KMS-11 (cell line): Measurements from ENCODE around the gene HLA-DOB.

Experiments used
- H2AFZ ChIP-seq: fragments of 200-600 bp; sonication (generic); 2 replicates; pipeline ENCODE4 v1.6.1; 2016; ENCODE audit warnings: antibody characterized with exemption, mixed run types, low read depth
- H3K27ac ChIP-seq: fragments of 200-600 bp; sonication (generic); 2 replicates; pipeline ENCODE4 v1.6.1; 2016; ENCODE audit warnings: mild to moderate bottlenecking, mixed run types
- H3K27me3 ChIP-seq: fragments of 200-600 bp; sonication (generic); 2 replicates; pipeline ENCODE4 v1.6.1; 2017; ENCODE audit warnings: mild to moderate bottlenecking, low read depth, mixed run types, moderate library complexity; ENCODE audit not compliant: insufficient read depth
- H3K36me3 ChIP-seq: fragments of 200-600 bp; sonication (generic); 2 replicates; pipeline ENCODE4 v1.6.1; 2017; ENCODE audit warnings: mild to moderate bottlenecking, mixed run types; ENCODE audit not compliant: insufficient read depth
- H3K4me1 ChIP-seq: fragments of 200-600 bp; sonication (generic); 2 replicates; pipeline ENCODE4 v1.6.1; 2016; ENCODE audit warnings: mild to moderate bottlenecking, low read depth, mixed run types; ENCODE audit not compliant: poor library complexity, severe bottlenecking
- H3K4me2 ChIP-seq: fragments of 200-600 bp; sonication (generic); 2 replicates; pipeline ENCODE4 v1.7.0; 2016; ENCODE audit warnings: mild to moderate bottlenecking, mixed run types
- H3K4me3 ChIP-seq: fragments of 200-600 bp; sonication (generic); IDR thresholded peaks from 2 replicates; pipeline ENCODE4 v1.6.1; 2017; ENCODE audit warnings: low read depth, low read length, mixed read lengths; ENCODE audit not compliant: insufficient read depth
- H3K79me2 ChIP-seq: fragments of 200-600 bp; sonication (generic); 2 replicates; pipeline ENCODE4 v1.6.1; 2016; ENCODE audit warnings: low read depth, mixed run types; ENCODE audit not compliant: insufficient read depth
- H3K9ac ChIP-seq: fragments of 200-600 bp; sonication (generic); 2 replicates; pipeline ENCODE4 v1.6.1; 2016; ENCODE audit warnings: mild to moderate bottlenecking, mixed run types
- H4K20me1 ChIP-seq: fragments of 200-600 bp; sonication (generic); 2 replicates; pipeline ENCODE4 v1.6.1; 2016; ENCODE audit warnings: mild to moderate bottlenecking, mixed run types; ENCODE audit not compliant: insufficient read depth
- CTCF ChIP-seq: fragments of 200-600 bp; sonication (generic); conservative IDR thresholded peaks from 2 replicates; pipeline ENCODE4 v1.6.1; 2017; ENCODE audit warnings: low read depth, mild to moderate bottlenecking, antibody characterized with exemption, low read length, moderate library complexity, mixed read lengths

The HLA-DOB gene

GRCh38 chr6:32764048-32764447, 52.8 kb downstream of the HLA-DOB start:
- H3K36me3 ChIP-seq = no peaks in the 10 kb centered on the region
- no peaks in the 10 kb centered on the region for H4K20me1 ChIP-seq
- no peak overlapping the region for H2AFZ ChIP-seq
- no peaks in the 10 kb centered on the region for H3K27me3 ChIP-seq
- no peaks in the 10 kb centered on the region for H3K79me2 ChIP-seq
- no peaks in the 10 kb centered on the region for H3K4me1 ChIP-seq
- no peak overlapping the region for H3K9ac ChIP-seq
- no peak overlapping the region for H3K4me3 ChIP-seq
- no peak overlapping the region for H3K27ac ChIP-seq
- H3K4me2 ChIP-seq = no peak overlapping the region
- no peak for TF ChIP-seq CTCF

DNA sequence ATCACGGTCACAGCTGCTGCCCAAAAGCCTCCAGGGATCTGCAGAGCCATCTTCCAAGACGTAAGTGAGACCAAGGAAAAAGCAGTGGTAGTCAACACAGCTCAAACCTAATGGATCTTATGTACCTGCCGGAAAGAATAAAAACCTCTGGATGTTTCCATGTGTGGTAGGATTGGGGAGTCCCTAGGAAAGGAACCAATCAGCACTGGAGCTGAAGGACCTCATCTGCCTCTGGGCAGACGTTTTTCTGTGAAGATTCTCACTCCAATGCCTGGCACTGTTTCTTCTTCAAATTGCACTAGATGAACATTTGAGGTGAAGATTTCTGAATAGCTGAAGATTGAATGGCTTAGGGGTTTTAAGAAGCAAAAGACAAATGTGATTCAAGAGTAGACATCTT, 53.4 kb downstream of the HLA-DOB start, which contains the start of gene HLA-DQB2:
TSS of gene HLA-DQB2 (minus strand) at position 112 of the 400 bp plus-strand sequence. CDS start at position 50, 62 bp downstream.
- H3K27me3 ChIP-seq = no peaks in the 10 kb centered on the region
- no peaks in the 10 kb centered on the region for H4K20me1 ChIP-seq
- H3K4me2 ChIP-seq = no peak within 1 kb of the TSS
- no peak within 1 kb of the TSS for H3K9ac ChIP-seq
- no peaks in the 10 kb centered on the region for H3K79me2 ChIP-seq
- no peaks in the 10 kb centered on the region for H3K36me3 ChIP-seq
- no peaks in the 10 kb centered on the region for H3K4me1 ChIP-seq
- H3K4me3 ChIP-seq = no peak within 1 kb of the TSS
- no peak within 1 kb of the TSS for H2AFZ ChIP-seq
- no peak for TF ChIP-seq CTCF
- H3K27ac ChIP-seq = no peak within 1 kb of the TSS
